Left lung (tissue), 10 donors: ENCODE data around the gene MBP. TPM values are rescaled to one million over a fixed set of nuclear protein-coding genes. Genes with fewer than 3 reads are reported as not detected.

Experiments
- ATAC-seq: fragments of 200-7000 bp; cut with Tn5 transposase; one replicate; pipeline ENCODE4 v1.9.1; 2020; ENCODE audit warnings: moderate library complexity
- DNase-seq, 4 donors: peaks; one replicate each; pipeline ENCODE4 v3.0.0-alpha.2; 2013 to 2020
- H3K27ac ChIP-seq, 2 donors: fragments of 200-600 bp; sonication (generic) in 1 of 2; one replicate each; pipeline versions ENCODE4 v1.5.0 to v1.8.0; 2020 to 2021
- H3K27me3 ChIP-seq, 2 donors: fragments of 200-600 bp; sonication (generic) in 1 of 2; one replicate each; pipeline versions ENCODE4 v1.5.0 to v1.8.0; 2020 to 2021
- H3K36me3 ChIP-seq, 2 donors: fragments of 200-600 bp; sonication (generic) in 1 of 2; one replicate each; pipeline versions ENCODE4 v1.5.0 to v1.8.0; 2020 to 2021
- H3K4me1 ChIP-seq, 2 donors: fragments of 200-600 bp; one replicate each; pipeline ENCODE4 v1.8.0; 2021
- H3K4me3 ChIP-seq, 2 donors: fragments of 200-600 bp; sonication (generic) in 1 of 2; one replicate each; pipeline versions ENCODE4 v1.5.0 to v1.8.0; 2020 to 2021; ENCODE audit warnings: mild to moderate bottlenecking in 1 of 2
- H3K9me3 ChIP-seq, 2 donors: fragments of 200-600 bp; sonication (generic) in 1 of 2; one replicate each; pipeline versions ENCODE4 v1.5.0 to v1.8.0; 2020 to 2021
- CTCF ChIP-seq, 2 donors: fragments of 200-600 bp; sonication (generic) in 1 of 2; IDR thresholded peaks; one replicate each; pipeline versions ENCODE4 v1.5.0 to v1.8.0; 2021; ENCODE audit warnings: antibody characterized with exemption in 2 of 2
- intact Hi-C, 2 donors: fragments of 100-400 bp; cut with DNase I; formaldehyde crosslinking; loops; one replicate each; pipeline versions ENCODE4 v1.11.2 to v1.14.2; 2022
- polyA plus RNA-seq, 6 donors: library from polyadenylated mRNA; unstranded; fragments of 120-200 nt; gene quantifications; one replicate each; pipeline ENCODE4 v1.2.1, GENCODE V29; 2013; ENCODE audit not compliant: insufficient read length in 6 of 6
- total RNA-seq, 2 donors: library from RNA; stranded (reverse); fragmentation: NEBNext Ultra II Directional; extraction: Animal tissue kit (Norgen Biotek cat#: 25700); gene quantifications; one replicate each; pipeline ENCODE4 v1.2.1, GENCODE V29; 2021
- donor health status: DM: no; HTN: yes; CAD: no.
- donor health status: DM: no; HTN: no; CAD: no.

The MBP gene
- total and polyA plus RNA-seq, 8 donors, result 8.8 to 56.7 (median 10.8) TPM

- Histone ChIP-seq H3K9me3 (no peaks in the 10 kb centered on the region), H3K4me1 (peaks cover 13 to 30% of the 10 kb centered on the region in 2 donors), H3K27me3 (no peaks in the 10 kb centered on the region), H3K4me3 (no peak overlapping the region), H3K27ac (no peak overlapping the region), H3K36me3 (peaks cover 0 to 62% of the 10 kb centered on the region in 2 donors)
- no peak for TF ChIP-seq CTCF (IDR thresholded peaks at IDR 0.05)
- ATAC-seq, result peak; percentile 74
- peak in 2 of 4 donors; percentile 80 to 90 for DNase-seq
- intact Hi-C loops, result no loop called here
Observed at GRCh38 chr18:76955524-76956170, 176.9 kb downstream of the MBP start.

- Histone ChIP-seq H3K4me3 (no peak overlapping the region), H3K36me3 (peaks cover 0 to 62% of the 10 kb centered on the region in 2 donors), H3K9me3 (no peaks in the 10 kb centered on the region), H3K27ac (peak overlapping the region; percentile 59 to 64), H3K4me1 (peaks cover 9 to 25% of the 10 kb centered on the region in 2 donors), H3K27me3 (no peaks in the 10 kb centered on the region)
- peak; percentile 52 to 88 (median 84) for DNase-seq
- ATAC-seq, result peak; percentile 75
- intact Hi-C loops, result no loop called here
- TF ChIP-seq CTCF (IDR thresholded peaks at IDR 0.05), result no peak
Observed at GRCh38 chr18:76953583-76954233, 178.9 kb downstream of the MBP start.

GRCh38 chr18:76953156-76953555 is 179.4 kb downstream of the MBP start:
- Histone ChIP-seq H3K4me3 (no peak overlapping the region), H3K27ac (peak overlapping the region; percentile 59 to 64), H3K36me3 (peaks cover 0 to 62% of the 10 kb centered on the region in 2 donors), H3K27me3 (no peaks in the 10 kb centered on the region), H3K9me3 (no peaks in the 10 kb centered on the region), H3K4me1 (peaks cover 9 to 19% of the 10 kb centered on the region in 2 donors)
- TF ChIP-seq CTCF (IDR thresholded peaks at IDR 0.05), result no peak
- ATAC-seq (peak; percentile 64), DNase-seq (peak in 1 of 4 donors; percentile 70)
- intact Hi-C loops, result no loop called here

- Histone ChIP-seq H3K27me3 (no peaks in the 10 kb centered on the region), H3K27ac (peak overlapping the region; percentile 59 to 64), H3K36me3 (peaks cover 0 to 62% of the 10 kb centered on the region in 2 donors), H3K4me1 (peaks cover 9 to 17% of the 10 kb centered on the region in 2 donors), H3K9me3 (no peaks in the 10 kb centered on the region), H3K4me3 (no peak overlapping the region)
- TF ChIP-seq CTCF (IDR thresholded peaks at IDR 0.05), result no peak
- intact Hi-C loops, result no loop called here
- ATAC-seq (peak; percentile 5), DNase-seq (no peak)
Observed at GRCh38 chr18:76952747-76953146, 179.8 kb downstream of the MBP start.

GRCh38 chr18:76951456-76952247 is 180.9 kb downstream of the MBP start:
- no peak overlapping the region for H3K4me3 ChIP-seq
- no peaks in the 10 kb centered on the region for H3K9me3 ChIP-seq
- H3K27ac ChIP-seq, result no peak overlapping the region
- no peaks in the 10 kb centered on the region for H3K27me3 ChIP-seq
- no peak for DNase-seq
- peaks cover 0 to 63% of the 10 kb centered on the region in 2 donors for H3K36me3 ChIP-seq
- TF ChIP-seq CTCF (IDR thresholded peaks at IDR 0.05), result no peak
- ATAC-seq, result peak; percentile 11
- intact Hi-C loops, result no loop called here
- H3K4me1 ChIP-seq, result peaks cover 9 to 17% of the 10 kb centered on the region in 2 donors
